ENCODE results near the gene SAMM50. TPM values are rescaled to one million over a fixed set of nuclear protein-coding genes. Genes with fewer than 3 reads are reported as not detected.

Gene SAMM50
- total and polyA plus RNA-seq, 2 experiments from 2014 or later: 58.6 to 60.3 TPM

GRCh38 chr22:44001521-44001920 is 46.3 kb downstream of the SAMM50 start:
- H3K9me2 ChIP-seq (ENCODE audit: insufficient read depth): no peaks in the 10 kb centered on the region
- H3K4me1 ChIP-seq (ENCODE audit: insufficient read depth): no peaks in the 10 kb centered on the region; the same call in 1 of the 2 replicates
- H3K36me3 Mint-ChIP-seq (ENCODE audit: low read depth): peaks cover 29% of the 10 kb centered on the region
- H3K4me3 Mint-ChIP-seq: no peak overlapping the region
- DNase-seq (ENCODE audit: low spot score) (no peak), ATAC-seq (no peak)
- H2AFZ ChIP-seq: no peak overlapping the region
- H4K20me1 ChIP-seq (replicated peaks; ENCODE audit: insufficient read depth): no peaks in the 10 kb centered on the region; the same call in 1 of the 2 replicates
- peaks cover 2% of the 10 kb centered on the region for H3K27me3 Mint-ChIP-seq (ENCODE audit: insufficient read depth, low read depth, poor library complexity)
- no peak overlapping the region for H3K4me3 ChIP-seq
- H3K4me1 Mint-ChIP-seq: peaks cover 5% of the 10 kb centered on the region; the same call in 2 of the 3 replicates
- H3F3A ChIP-seq (replicated peaks; ENCODE audit: low read depth): 0 out of 2 replicates have a peak, but pooled peaks cover 3% of the 10 kb centered on the region
- H3K27ac Mint-ChIP-seq: no peak overlapping the region
- TF ChIP-seq, protein P1, sequence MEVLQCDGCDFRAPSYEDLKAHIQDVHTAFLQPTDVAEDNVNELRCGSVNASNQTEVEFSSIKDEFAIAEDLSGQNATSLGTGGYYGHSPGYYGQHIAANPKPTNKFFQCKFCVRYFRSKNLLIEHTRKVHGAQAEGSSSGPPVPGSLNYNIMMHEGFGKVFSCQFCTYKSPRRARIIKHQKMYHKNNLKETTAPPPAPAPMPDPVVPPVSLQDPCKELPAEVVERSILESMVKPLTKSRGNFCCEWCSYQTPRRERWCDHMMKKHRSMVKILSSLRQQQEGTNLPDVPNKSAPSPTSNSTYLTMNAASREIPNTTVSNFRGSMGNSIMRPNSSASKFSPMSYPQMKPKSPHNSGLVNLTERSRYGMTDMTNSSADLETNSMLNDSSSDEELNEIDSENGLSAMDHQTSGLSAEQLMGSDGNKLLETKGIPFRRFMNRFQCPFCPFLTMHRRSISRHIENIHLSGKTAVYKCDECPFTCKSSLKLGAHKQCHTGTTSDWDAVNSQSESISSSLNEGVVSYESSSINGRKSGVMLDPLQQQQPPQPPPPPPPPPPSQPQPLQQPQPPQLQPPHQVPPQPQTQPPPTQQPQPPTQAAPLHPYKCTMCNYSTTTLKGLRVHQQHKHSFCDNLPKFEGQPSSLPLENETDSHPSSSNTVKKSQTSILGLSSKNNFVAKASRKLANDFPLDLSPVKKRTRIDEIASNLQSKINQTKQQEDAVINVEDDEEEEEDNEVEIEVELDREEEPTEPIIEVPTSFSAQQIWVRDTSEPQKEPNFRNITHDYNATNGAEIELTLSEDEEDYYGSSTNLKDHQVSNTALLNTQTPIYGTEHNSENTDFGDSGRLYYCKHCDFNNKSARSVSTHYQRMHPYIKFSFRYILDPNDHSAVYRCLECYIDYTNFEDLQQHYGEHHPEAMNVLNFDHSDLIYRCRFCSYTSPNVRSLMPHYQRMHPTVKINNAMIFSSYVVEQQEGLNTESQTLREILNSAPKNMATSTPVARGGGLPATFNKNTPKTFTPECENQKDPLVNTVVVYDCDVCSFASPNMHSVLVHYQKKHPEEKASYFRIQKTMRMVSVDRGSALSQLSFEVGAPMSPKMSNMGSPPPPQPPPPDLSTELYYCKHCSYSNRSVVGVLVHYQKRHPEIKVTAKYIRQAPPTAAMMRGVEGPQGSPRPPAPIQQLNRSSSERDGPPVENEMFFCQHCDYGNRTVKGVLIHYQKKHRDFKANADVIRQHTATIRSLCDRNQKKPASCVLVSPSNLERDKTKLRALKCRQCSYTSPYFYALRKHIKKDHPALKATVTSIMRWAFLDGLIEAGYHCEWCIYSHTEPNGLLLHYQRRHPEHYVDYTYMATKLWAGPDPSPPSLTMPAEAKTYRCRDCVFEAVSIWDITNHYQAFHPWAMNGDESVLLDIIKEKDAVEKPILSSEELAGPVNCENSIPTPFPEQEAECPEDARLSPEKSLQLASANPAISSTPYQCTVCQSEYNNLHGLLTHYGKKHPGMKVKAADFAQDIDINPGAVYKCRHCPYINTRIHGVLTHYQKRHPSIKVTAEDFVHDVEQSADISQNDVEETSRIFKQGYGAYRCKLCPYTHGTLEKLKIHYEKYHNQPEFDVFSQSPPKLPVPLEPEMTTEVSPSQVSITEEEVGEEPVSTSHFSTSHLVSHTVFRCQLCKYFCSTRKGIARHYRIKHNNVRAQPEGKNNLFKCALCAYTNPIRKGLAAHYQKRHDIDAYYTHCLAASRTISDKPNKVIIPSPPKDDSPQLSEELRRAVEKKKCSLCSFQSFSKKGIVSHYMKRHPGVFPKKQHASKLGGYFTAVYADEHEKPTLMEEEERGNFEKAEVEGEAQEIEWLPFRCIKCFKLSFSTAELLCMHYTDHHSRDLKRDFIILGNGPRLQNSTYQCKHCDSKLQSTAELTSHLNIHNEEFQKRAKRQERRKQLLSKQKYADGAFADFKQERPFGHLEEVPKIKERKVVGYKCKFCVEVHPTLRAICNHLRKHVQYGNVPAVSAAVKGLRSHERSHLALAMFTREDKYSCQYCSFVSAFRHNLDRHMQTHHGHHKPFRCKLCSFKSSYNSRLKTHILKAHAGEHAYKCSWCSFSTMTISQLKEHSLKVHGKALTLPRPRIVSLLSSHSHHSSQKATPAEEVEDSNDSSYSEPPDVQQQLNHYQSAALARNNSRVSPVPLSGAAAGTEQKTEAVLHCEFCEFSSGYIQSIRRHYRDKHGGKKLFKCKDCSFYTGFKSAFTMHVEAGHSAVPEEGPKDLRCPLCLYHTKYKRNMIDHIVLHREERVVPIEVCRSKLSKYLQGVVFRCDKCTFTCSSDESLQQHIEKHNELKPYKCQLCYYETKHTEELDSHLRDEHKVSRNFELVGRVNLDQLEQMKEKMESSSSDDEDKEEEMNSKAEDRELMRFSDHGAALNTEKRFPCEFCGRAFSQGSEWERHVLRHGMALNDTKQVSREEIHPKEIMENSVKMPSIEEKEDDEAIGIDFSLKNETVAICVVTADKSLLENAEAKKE (CRISPR knock-in tag; IDR thresholded peaks at IDR 0.05): no peak
- no peak for TF ChIP-seq ZNF114 (CRISPR knock-in tag; IDR thresholded peaks at IDR 0.05)
- TF ChIP-seq NANOG (IDR thresholded peaks at IDR 0.05; ENCODE audit: borderline replicate concordance): no peak
- no peak for TF ChIP-seq REST (IDR thresholded peaks at IDR 0.05; ENCODE audit: unreplicated experiment)
- no peak for TF ChIP-seq JUNB (IDR thresholded peaks at IDR 0.05; ENCODE audit: unreplicated experiment)
- TF ChIP-seq CTCF (conservative IDR thresholded peaks at IDR 0.05; ENCODE audit: low read depth in 2 of 2): no peak
- TF ChIP-seq, protein P2, sequence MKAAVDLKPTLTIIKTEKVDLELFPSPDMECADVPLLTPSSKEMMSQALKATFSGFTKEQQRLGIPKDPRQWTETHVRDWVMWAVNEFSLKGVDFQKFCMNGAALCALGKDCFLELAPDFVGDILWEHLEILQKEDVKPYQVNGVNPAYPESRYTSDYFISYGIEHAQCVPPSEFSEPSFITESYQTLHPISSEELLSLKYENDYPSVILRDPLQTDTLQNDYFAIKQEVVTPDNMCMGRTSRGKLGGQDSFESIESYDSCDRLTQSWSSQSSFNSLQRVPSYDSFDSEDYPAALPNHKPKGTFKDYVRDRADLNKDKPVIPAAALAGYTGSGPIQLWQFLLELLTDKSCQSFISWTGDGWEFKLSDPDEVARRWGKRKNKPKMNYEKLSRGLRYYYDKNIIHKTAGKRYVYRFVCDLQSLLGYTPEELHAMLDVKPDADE (IDR thresholded peaks at IDR 0.05): no peak
- TF ChIP-seq CREB1 (CRISPR knock-in tag; IDR thresholded peaks at IDR 0.05; ENCODE audit: low read depth): no peak
- TF ChIP-seq ZNF331 (CRISPR knock-in tag; IDR thresholded peaks at IDR 0.05; ENCODE audit: low read depth): no peak
- TF ChIP-seq POLR2AphosphoS5 (IDR thresholded peaks at IDR 0.05; ENCODE audit: low read depth): no peak
- TF ChIP-seq STAT1 (IDR thresholded peaks at IDR 0.05; ENCODE audit: unreplicated experiment): no peak
- TF ChIP-seq EZH2phosphoT487 (IDR thresholded peaks at IDR 0.05; ENCODE audit: unreplicated experiment): no peak
- no peak for TF ChIP-seq EZH2 (IDR thresholded peaks at IDR 0.05; ENCODE audit: low read depth, unreplicated experiment)
- H3K9me3 Mint-ChIP-seq: peaks cover 3% of the 10 kb centered on the region; the same call in 2 of the 3 replicates
- no peaks in the 10 kb centered on the region for H3K27me3 ChIP-seq (ENCODE audit: insufficient read depth)
- no peaks in the 10 kb centered on the region for H3K79me2 ChIP-seq (replicated peaks; ENCODE audit: insufficient read depth)
- H3K4me2 ChIP-seq: no peak overlapping the region
- H3K27ac ChIP-seq (ENCODE audit: low read depth): no peak overlapping the region
- peaks cover 8% of the 10 kb centered on the region; the same call in 1 of the 2 replicates for H3K36me3 ChIP-seq (ENCODE audit: insufficient read depth)
